Coronary artery (tissue), 2 donors: ENCODE data around the gene WNT9A.
"Not testable (repeated sequence)": the region's sequence is repeated elsewhere in the genome, so short reads cannot be mapped to it uniquely, and the experiment has no call there.

Experiments
- DNase-seq: peaks from one replicate; pipeline ENCODE4 v3.0.0-alpha.2; 2017; ENCODE audit warnings: low spot score
- H3K27ac ChIP-seq, 2 donors: fragments of 200-600 bp; sonication (generic); one replicate each; pipeline ENCODE4 v1.5.1; 2016 to 2019
- H3K4me3 ChIP-seq: fragments of 200-600 bp; sonication (generic); 2 replicates; pipeline ENCODE4 v1.5.1; 2016; ENCODE audit warnings: mild to moderate bottlenecking, moderate library complexity
- TF ChIP-seq, protein P1 (sequence below): fragments of 200-600 bp; sonication (generic); IDR thresholded peaks from one replicate; pipeline ENCODE4 v1.5.1; 2019; ENCODE audit warnings: antibody characterized with exemption

The WNT9A gene

DNA sequence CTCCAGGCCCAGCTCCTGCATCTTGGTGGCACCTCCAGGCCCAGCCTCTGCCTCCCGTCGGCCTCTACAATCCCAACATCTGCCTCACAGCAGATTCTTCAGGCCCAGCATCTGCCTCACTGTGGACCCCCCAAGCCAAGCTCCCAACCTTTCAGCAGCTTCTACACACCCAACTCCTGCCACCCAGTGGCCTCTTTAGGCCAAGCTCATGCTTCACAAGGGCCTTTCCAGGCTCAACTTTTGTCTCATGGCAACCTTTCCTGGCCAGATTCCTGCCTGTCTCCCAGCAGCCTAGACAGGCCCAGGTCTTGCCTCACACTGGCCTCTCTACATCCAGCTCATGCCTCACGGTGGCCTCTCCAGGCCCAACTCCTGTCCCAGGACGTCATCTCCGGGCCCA is 20.1 kb upstream of the WNT9A start:
- DNase-seq: not testable (repeated sequence)

DNA sequence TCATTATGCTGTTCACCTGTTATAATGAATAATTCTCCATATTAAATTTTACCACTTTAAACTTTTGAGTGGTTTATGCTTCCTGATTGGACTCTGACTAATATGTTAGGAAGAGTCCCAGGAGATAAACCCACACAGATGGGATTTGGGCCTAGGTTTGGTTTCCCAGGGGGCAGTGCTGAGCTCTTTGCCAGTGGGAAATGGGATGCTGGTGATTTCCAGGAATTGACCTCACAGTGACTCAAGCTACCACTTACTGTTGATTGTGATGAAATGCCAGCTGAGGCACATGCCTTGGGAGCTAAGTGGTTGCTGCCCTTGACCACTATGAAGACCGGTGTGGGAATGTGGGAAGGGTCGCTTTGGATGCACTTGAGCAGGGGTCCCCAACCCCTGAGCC is 19.0 kb upstream of the WNT9A start:
- H3K4me3 ChIP-seq, H3K27ac ChIP-seq, DNase-seq: not testable (repeated sequence)

More for the DNA sequence above, 20.1 kb upstream of the WNT9A start:
- not testable (repeated sequence) for H3K4me3 ChIP-seq, H3K27ac ChIP-seq

DNA sequence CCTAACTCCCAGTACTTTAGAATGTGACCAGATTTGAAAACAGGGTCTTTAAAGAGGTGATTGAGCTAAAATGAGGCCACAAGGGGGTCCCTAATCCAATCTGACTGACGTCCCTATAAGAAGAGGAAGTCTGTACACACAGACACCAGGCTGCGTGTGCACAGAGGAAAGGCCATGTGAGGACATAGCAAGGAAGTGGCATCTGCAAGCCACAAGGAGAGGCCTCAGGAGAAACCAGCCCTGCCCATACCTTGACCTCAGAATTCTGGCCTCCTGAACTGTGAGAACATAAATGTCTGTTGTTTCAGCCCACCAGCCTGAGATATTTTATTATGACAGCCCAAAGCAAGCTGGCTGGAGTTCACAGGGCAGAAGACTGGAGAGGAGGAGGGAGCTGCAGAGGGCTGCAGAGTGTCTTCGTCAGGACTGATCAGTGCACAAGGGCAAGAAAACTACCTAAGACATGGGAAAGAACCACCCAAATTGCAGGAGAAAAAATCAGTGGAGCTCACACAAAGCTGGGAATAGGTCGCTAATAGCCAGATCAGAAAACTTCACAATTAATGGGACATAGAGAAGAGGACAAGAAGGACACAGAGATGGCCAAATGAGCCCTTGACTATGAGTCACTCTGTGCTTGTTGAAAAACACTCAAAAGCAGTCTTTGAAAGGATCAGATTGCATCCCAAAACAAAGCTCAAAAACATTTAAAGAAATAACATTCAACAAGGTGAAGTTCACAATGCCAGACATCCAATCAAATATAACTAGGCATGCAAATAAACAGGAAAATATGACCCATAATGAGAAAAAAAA is 14.1 kb upstream of the WNT9A start:
- H3K27ac ChIP-seq: no peak overlapping the region
- no peak overlapping the region for H3K4me3 ChIP-seq
- DNase-seq: no peak
- TF ChIP-seq, protein P1, sequence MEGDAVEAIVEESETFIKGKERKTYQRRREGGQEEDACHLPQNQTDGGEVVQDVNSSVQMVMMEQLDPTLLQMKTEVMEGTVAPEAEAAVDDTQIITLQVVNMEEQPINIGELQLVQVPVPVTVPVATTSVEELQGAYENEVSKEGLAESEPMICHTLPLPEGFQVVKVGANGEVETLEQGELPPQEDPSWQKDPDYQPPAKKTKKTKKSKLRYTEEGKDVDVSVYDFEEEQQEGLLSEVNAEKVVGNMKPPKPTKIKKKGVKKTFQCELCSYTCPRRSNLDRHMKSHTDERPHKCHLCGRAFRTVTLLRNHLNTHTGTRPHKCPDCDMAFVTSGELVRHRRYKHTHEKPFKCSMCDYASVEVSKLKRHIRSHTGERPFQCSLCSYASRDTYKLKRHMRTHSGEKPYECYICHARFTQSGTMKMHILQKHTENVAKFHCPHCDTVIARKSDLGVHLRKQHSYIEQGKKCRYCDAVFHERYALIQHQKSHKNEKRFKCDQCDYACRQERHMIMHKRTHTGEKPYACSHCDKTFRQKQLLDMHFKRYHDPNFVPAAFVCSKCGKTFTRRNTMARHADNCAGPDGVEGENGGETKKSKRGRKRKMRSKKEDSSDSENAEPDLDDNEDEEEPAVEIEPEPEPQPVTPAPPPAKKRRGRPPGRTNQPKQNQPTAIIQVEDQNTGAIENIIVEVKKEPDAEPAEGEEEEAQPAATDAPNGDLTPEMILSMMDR: no peak

DNA sequence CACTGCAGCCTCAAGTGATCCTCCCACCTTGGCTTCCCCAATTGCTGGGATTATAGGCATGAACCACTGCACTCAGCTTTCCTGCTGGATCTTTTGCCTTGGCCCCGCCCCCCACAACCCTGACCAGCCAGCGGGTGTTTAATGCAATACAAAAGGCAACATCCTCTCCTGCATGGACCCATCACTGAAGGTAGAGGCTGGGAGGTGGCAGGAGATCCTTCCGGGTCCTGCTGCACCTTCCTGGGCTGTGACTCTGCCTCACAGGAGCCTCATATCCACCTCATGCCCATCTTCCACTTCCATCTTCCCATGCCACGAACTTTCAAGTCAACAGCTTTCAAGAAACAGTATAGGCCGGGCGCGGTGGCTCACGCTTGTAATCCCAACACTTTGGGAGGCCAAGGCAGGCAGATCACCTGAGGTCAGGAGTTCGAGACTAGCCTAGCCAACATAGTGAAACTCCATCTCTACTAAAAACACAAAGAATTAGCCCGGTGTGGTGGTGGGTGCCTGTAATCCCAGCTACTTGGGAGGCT is 11.7 kb upstream of the WNT9A start:
- no peak overlapping the region for H3K27ac ChIP-seq
- H3K4me3 ChIP-seq: no peak overlapping the region
- TF ChIP-seq, protein P1: no peak
- DNase-seq: peak; percentile 36

DNA sequence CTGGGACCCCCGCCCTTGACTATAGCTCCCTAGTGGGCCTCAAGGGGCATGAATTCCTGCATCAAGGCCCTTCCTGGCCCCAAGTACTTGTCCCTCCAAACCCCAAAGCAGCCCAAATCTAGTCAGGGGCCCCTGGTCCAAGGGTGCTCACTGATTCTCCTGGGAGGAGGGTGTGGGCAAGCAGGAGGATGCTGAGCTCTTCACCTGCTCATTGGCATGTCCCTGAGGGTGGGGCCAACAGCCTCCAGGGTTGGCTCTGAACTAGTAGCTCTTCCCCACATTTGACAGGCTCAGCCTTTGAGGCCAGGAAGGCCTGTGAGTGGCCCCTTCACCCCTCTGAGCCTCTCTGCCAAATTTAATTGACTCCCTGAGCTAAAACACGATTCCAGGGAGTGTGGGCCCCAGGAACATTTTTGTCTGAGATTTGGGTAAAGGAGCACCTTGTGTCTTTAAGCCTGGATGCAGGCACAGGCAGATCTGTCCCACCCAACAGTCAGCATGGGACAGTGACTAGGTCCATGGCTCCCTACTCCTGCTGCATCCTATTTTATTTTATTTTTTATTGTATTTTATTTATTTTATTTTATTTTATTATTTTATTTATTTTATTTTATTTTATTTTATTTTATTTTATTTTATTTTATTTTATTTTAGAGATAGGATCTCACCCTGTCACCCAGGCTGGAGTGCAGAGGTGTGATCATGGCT is 11.0 kb upstream of the WNT9A start:
- no peak overlapping the region for H3K27ac ChIP-seq
- no peak for DNase-seq
- TF ChIP-seq, protein P1: no peak

DNA sequence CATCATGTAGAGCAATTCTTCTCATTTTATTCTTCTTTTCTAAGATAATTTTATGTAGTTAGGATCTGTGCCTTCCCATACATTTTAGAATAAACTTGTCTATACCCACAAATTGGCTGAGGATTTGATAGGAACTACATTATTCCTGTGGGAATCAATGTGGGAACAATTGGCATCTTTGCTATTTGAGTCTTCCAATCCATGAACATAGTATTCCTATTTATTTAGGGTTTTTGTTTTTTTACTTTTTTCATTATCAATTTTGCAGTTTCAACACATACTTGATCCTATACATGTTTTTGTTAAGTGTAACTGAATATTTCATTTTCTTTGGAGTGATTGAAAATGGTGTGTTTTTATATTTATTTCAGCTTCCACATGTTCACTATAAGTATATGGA is 8.1 kb upstream of the WNT9A start:
- Histone ChIP-seq H3K27ac (no peak overlapping the region), H3K4me3 (no peak overlapping the region)
- TF ChIP-seq, protein P1: no peak
- DNase-seq: no peak

More for the DNA sequence above, 11.0 kb upstream of the WNT9A start:
- H3K4me3 ChIP-seq: no peak overlapping the region

DNA sequence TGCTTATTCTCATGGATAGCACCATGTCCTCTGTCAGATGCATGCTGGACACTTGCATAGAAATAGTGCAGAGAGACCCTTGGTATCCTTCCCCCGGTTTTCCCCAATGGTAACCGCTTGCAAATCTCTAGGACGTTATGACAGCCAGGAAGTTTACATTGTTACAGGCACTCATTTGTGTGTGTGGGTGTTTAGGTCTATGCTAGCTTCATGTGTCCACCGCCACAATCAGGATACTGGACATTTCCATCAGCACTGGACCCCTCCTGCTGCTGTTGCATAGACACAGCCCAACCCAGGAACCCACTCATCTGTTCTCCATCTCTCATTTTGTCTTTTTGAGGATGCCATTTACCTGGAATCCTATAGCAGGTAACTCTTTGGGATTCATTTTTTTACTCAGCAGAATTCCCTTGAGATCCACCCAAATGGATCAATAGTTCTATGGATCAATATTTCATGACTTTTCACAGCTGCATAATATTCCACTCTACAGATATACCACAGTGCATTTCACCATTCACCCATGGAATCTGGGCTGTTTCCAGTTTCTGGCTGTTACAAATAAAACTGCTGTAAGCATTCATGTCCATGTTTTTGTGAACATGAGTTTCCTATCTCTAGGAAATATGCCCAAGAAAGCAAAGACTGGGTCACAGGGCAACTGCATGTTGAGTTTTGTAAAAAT is 6.6 kb upstream of the WNT9A start:
- TF ChIP-seq, protein P1: no peak
- Histone ChIP-seq H3K27ac (no peak overlapping the region), H3K4me3 (no peak overlapping the region)
- no peak for DNase-seq
